Thymus (tissue), 11 donors: ENCODE results near the gene CXCL6. TPM values are rescaled to one million over a fixed set of nuclear protein-coding genes. Genes with fewer than 3 reads are reported as not detected.

Experiments
- DNase-seq, 9 donors: peaks; one replicate each; pipeline ENCODE4 v3.0.0-alpha.2; 2013; ENCODE audit warnings: low spot score in 9 of 9, low read depth in 6 of 9, missing footprints in 1 of 9
- H3K27ac ChIP-seq, 2 donors: one replicate each; pipeline ENCODE4 v1.5.1; 2013; ENCODE audit warnings: control low read depth in 1 of 2, low read depth in 1 of 2, low read length in 1 of 2, mild to moderate bottlenecking in 1 of 2, moderate library complexity in 1 of 2
- H3K27me3 ChIP-seq, 2 donors: one replicate each; pipeline ENCODE4 v1.5.1; 2013; ENCODE audit warnings: low read length in 1 of 2; ENCODE audit not compliant: control insufficient read depth in 2 of 2, insufficient read depth in 1 of 2
- H3K36me3 ChIP-seq, 2 donors: one replicate each; pipeline ENCODE4 v1.5.1; 2013; ENCODE audit warnings: low read length in 1 of 2, mild to moderate bottlenecking in 1 of 2, moderate library complexity in 1 of 2; ENCODE audit not compliant: control insufficient read depth in 2 of 2, insufficient read depth in 2 of 2
- H3K4me1 ChIP-seq, 2 donors: one replicate each; pipeline ENCODE4 v1.5.1; 2013; ENCODE audit warnings: low read length in 2 of 2; ENCODE audit not compliant: control insufficient read depth in 2 of 2, insufficient read depth in 2 of 2
- H3K4me3 ChIP-seq, 2 donors: one replicate each; pipeline ENCODE4 v1.5.1; 2013; ENCODE audit warnings: low read length in 2 of 2, control low read depth in 1 of 2, mild to moderate bottlenecking in 1 of 2
- H3K9me3 ChIP-seq, 2 donors: one replicate each; pipeline ENCODE4 v1.5.1; 2013; ENCODE audit warnings: low read length in 1 of 2, mild to moderate bottlenecking in 1 of 2; ENCODE audit not compliant: control insufficient read depth in 2 of 2, insufficient read depth in 1 of 2
- WGBS: extraction: QIAGEN DNeasy Blood & Tissue Kit; methylation state at CpG from one replicate; pipeline ENCODE4 v1.1.7; 2013; 5-methylcytosine and 5-hydroxymethylcytosine counted together
- polyA plus RNA-seq: library from polyadenylated mRNA; stranded (reverse); fragments of 200-250 nt; gene quantifications from one replicate; pipeline ENCODE4 v1.2.3, GENCODE V29; 2013
- total RNA-seq: library from RNA; stranded (reverse); fragments of 120-200 nt; gene quantifications from one replicate; pipeline ENCODE4 v1.2.4, GENCODE V29; 2013
- donor health status: healthy.

The CXCL6 gene
- total and polyA plus RNA-seq, 2 donors = 0.85 to 10.3 TPM

DNA sequence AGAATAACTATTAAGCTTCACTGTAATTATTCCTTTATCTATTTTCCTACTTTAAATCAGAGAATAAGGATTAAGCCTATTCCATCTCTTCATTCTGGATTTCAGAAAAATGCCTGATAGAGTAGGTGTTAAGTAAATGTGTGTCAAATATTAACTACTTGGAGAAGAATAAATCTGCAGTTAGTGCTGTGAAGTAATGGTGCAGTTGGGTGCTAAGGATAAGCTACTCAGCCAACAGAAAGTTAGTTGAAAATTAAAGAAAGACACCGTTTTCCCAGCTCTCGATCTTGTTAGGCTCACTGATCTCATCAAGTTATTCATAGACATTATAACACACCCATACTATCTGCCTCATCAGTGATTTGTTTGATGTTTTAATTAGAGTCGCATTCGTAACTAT, 23.7 kb downstream of the CXCL6 start:
- H3K36me3 ChIP-seq = no peaks in the 10 kb centered on the region
- H3K27me3 ChIP-seq = no peaks in the 10 kb centered on the region
- H3K4me1 ChIP-seq = peaks cover 0 to 5% of the 10 kb centered on the region in 2 donors
- no peak overlapping the region for H3K27ac ChIP-seq
- H3K4me3 ChIP-seq = no peak overlapping the region
- WGBS = 71% methylated on average over 4 of the region's 4 CpGs
- no peaks in the 10 kb centered on the region for H3K9me3 ChIP-seq
- no peak for DNase-seq

DNA sequence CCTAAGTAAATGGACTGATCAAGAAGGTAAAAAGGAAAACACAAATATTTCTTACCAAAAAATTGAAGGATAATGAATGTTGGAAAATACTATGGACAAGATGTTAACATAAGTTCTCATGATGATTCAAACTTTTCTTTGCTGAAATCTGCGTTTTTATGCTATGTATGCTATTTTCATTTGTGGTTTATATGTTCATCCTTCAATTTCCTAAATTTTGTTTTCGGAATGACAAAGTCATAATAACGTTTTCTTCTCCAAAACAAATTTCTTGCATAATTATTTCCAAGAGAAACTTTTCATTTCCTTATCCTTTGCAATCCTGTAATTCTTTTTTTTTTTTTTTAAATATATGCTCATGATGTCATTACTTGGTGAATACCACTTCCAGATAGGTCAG, 24.4 kb downstream of the CXCL6 start:
- no peaks in the 10 kb centered on the region for H3K36me3 ChIP-seq
- H3K4me3 ChIP-seq = no peak overlapping the region
- 98% methylated on average over 3 of the region's 3 CpGs for WGBS
- no peaks in the 10 kb centered on the region for H3K27me3 ChIP-seq
- peaks cover 0 to 5% of the 10 kb centered on the region in 2 donors for H3K4me1 ChIP-seq
- no peak overlapping the region for H3K27ac ChIP-seq
- no peak for DNase-seq
- no peaks in the 10 kb centered on the region for H3K9me3 ChIP-seq

DNA sequence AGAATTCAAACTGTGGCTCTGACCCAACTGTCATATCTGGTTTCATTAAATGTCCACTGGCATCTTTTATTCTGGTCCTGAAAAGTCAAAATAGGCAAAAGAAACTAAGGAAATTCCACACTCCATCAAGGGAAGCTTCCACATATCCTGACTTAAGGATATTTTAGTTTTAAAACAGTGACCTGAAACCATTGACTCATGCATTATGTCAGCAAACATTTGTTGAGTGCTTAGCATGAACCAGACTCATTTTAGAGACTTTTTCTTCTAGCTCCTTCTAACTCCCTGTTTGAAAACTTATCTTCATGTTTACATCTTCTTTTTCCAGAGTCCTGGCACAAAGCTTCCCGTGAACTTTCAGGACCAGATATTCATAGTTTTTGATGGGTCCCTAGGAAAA, 25.8 kb downstream of the CXCL6 start:
- H3K27me3 ChIP-seq = no peaks in the 10 kb centered on the region
- H3K4me3 ChIP-seq = no peak overlapping the region
- DNase-seq = no peak
- 96% methylated on average over 1 of the region's 1 CpG for WGBS
- no peak overlapping the region for H3K27ac ChIP-seq
- H3K4me1 ChIP-seq = peaks cover 0 to 5% of the 10 kb centered on the region in 2 donors
- no peaks in the 10 kb centered on the region for H3K36me3 ChIP-seq
- H3K9me3 ChIP-seq = no peaks in the 10 kb centered on the region

DNA sequence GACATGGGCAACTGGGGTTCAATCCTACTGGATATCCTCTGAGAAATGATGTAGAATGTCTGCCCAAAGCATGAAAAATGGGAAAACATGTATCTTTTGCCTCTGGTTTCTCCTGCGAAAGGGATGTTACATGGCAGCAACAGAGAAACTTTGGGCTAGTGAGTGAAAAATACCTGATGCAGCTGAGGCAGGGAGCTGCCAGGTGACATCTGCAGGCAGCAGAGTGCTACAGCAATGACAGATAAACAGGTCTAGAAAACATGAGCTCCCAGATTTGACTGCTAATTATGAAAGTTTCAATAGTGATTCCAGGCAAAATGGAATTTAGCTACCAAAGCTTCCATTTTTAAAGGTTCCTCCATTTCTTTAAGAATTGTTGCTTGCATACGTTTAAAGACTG, 27.9 kb downstream of the CXCL6 start:
- peaks cover 0 to 12% of the 10 kb centered on the region in 2 donors for H3K4me1 ChIP-seq
- WGBS = 91% methylated on average over 2 of the region's 2 CpGs
- peaks cover 0 to 15% of the 10 kb centered on the region in 2 donors for H3K27me3 ChIP-seq
- H3K27ac ChIP-seq = no peak overlapping the region
- peak in 4 of 9 donors; percentile 29 to 66 (median 45) for DNase-seq
- H3K4me3 ChIP-seq = no peak overlapping the region
- H3K36me3 ChIP-seq = no peaks in the 10 kb centered on the region
- no peaks in the 10 kb centered on the region for H3K9me3 ChIP-seq

DNA sequence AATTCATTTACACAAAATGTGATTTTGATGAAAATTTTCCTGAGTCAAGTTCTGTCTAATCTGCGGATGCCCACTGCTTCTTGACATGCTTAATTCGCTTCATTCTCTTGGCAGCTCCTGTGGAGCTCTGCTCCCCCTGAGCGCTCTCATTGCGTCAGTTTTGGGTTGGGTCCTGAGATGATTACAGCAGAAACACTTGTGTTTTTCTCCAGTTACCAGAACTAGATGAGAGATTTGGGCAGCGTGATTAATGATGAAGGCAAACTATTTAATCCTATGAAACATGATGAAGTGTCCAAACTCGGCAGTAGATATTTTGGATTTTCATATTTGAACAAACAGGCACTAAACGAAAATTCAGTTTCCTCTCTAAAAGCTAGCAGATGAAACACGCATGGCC, 28.5 kb downstream of the CXCL6 start:
- 96% methylated on average over 8 of the region's 8 CpGs for WGBS
- no peaks in the 10 kb centered on the region for H3K36me3 ChIP-seq
- no peak for DNase-seq

DNA sequence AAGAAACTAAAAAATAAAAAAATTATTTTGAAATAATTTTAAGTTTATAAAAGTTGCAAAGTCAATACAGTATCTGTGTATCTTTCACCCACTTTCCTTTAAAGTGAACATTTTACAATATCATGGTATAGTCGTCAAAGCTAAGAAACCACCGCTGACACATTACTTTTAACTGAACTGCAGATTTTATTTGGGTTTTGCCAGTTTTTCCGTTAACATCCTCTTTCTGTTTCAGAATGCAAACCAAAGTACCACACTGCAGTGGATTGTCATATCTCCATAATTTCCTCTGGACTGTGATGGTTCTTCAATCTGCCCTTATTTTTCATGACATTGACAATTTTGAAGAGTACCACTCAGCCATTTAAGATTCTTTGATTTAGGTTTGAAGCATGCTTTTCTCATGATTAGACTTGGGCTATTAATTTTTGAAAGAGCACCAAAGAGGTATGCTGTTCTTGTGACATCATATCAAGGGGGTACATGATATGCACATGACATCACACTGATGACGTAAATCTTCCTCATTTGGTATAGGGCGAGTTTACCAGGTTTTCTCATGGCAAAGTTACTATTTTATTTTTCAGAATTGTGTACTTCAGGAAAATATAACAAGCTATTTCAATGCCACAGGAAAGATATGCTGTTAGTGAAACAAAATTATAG, 29.1 kb downstream of the CXCL6 start:
- H3K27ac ChIP-seq = no peak overlapping the region
- no peak for DNase-seq
- H3K36me3 ChIP-seq = no peaks in the 10 kb centered on the region
- H3K9me3 ChIP-seq = no peaks in the 10 kb centered on the region
- 77% methylated on average over 5 of the region's 5 CpGs for WGBS
- H3K4me1 ChIP-seq = peaks cover 0 to 15% of the 10 kb centered on the region in 2 donors
- peaks cover 0 to 26% of the 10 kb centered on the region in 2 donors for H3K27me3 ChIP-seq
- H3K4me3 ChIP-seq = no peak overlapping the region

More for the DNA sequence above, 28.5 kb downstream of the CXCL6 start:
- Histone ChIP-seq H3K9me3 (no peaks in the 10 kb centered on the region), H3K27ac (no peak overlapping the region), H3K4me3 (no peak overlapping the region), H3K27me3 (peaks cover 0 to 21% of the 10 kb centered on the region in 2 donors), H3K4me1 (peaks cover 0 to 15% of the 10 kb centered on the region in 2 donors)

DNA sequence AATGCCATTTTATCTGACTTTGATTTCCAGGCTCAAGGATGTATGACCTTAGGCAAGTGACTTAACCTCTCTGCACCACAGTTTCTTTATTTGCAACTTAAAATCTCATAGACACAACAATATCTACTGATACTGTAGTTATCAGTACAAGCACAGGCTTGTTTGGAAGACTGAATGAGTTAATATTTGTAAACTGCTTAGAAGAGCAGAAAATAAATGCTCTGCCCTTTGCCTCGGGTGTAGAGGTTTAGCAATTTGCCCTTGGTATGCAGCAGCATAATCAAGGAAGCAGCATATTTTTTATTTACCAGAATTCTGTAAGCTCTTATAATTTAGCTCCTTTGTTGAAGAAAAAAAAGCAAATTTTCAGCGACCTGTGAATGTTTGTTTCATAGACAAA, 29.8 kb downstream of the CXCL6 start:
- Histone ChIP-seq H3K27ac (no peak overlapping the region), H3K9me3 (no peaks in the 10 kb centered on the region)
- 95% methylated on average over 2 of the region's 2 CpGs for WGBS

DNA sequence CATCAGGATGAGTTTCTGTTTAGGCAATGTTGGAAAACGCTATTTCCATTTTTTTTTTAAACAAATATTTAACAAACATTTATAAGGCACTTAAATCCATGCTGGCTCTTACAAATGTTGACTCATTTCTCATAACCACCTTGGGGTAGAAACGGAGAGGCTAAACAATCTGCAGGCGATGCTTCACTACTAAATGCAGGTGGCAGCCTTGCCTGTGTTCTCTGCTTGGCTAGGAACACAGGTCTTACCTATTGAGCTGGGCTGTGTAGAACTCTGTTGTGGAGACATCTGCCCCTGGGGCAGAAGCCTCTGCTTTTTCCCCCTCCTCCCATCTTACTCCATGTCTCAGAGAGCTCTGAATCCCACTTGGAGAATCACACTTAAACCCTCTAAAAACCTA, 31.3 kb downstream of the CXCL6 start:
- peak in 2 of 9 donors; percentile 24 to 66 for DNase-seq
- WGBS = 89% methylated on average over 3 of the region's 3 CpGs
- Histone ChIP-seq H3K4me3 (no peak overlapping the region), H3K27me3 (peaks cover 0 to 26% of the 10 kb centered on the region in 2 donors), H3K4me1 (peaks cover 0 to 15% of the 10 kb centered on the region in 2 donors), H3K27ac (no peak overlapping the region), H3K9me3 (no peaks in the 10 kb centered on the region), H3K36me3 (no peaks in the 10 kb centered on the region)

More for the DNA sequence above, 29.8 kb downstream of the CXCL6 start:
- H3K36me3 ChIP-seq = no peaks in the 10 kb centered on the region
- no peak for DNase-seq
- H3K4me1 ChIP-seq = peaks cover 0 to 15% of the 10 kb centered on the region in 2 donors
- peaks cover 0 to 26% of the 10 kb centered on the region in 2 donors for H3K27me3 ChIP-seq
- H3K4me3 ChIP-seq = no peak overlapping the region

DNA sequence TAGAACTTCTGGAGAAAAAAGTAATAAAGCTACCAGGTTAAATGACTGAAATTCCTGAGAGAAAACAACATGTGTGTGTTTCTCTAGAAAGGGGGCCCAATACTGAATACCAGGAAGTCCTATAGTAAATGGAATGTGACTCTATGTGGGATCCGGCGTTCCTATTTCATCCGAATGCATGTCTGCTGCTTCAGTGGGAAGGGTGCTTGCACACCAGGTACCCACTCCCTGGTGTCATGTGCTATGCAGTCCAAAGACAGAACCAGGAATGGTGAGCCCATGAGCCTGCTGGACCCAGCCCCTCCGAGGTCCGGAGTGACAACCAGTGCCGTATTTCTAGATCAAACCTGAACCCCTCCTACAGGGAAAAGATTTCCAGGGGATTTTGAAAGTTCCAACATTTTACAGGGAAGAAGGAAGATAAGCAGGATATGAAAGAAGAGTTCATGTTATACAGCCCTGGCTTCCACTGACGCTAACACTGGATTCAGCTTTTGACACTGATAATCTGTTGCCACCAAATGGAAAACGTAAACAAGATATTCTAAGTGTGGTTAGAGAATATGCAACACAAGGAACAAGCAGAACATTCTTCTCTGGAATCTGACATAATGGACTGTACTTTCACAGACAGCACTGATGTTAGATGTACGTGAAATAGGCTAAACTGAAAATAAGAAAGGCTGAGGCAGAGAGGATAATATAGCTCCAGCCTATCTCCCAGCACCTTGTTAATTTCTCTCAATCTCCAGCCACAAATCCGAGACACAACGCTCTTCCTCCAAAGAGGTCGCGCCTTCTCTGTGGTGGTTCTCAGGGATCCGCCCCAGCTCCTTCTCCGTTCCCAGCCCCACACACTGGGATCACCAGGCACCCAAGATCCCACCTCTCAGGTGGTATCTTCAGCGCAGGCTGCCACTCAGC, 32.0 kb downstream of the CXCL6 start:
- Histone ChIP-seq H3K9me3 (no peaks in the 10 kb centered on the region), H3K4me1 (peaks cover 0 to 15% of the 10 kb centered on the region in 2 donors), H3K36me3 (no peaks in the 10 kb centered on the region), H3K4me3 (peak overlapping the region; percentile 52 to 68), H3K27me3 (peaks cover 0 to 26% of the 10 kb centered on the region in 2 donors), H3K27ac (no peak overlapping the region)
- DNase-seq = peak in 1 of 9 donors; percentile 42
- 57% methylated on average over 16 of the region's 16 CpGs for WGBS
